Peyer's patch (tissue), 4 donors: ENCODE data around the gene IGDCC3. TPM values are rescaled to one million over a fixed set of nuclear protein-coding genes. Genes with fewer than 3 reads are reported as not detected.
A peak's percentile ranks its signal among the peaks of the same experiment; 100 is the strongest.
"Not testable (repeated sequence)": the region's sequence is repeated elsewhere in the genome, so short reads cannot be mapped to it uniquely, and the experiment has no call there.

Experiments
- DNase-seq, 3 donors: peaks; one replicate each; pipeline ENCODE4 v3.0.0-alpha.2; 2017 to 2019
- H3K27ac ChIP-seq, 4 donors: fragments of 200-600 bp; sonication (generic); one replicate each; pipeline ENCODE4 v1.5.1; 2016 to 2019
- H3K27me3 ChIP-seq, 2 donors: fragments of 200-600 bp; sonication (generic); one replicate each; pipeline ENCODE4 v1.5.1; 2019
- H3K36me3 ChIP-seq, 3 donors: fragments of 200-600 bp; sonication (generic); one replicate each; pipeline ENCODE4 v1.5.1; 2016 to 2019
- H3K4me1 ChIP-seq, 4 donors: fragments of 200-600 bp; sonication (generic); one replicate each; pipeline ENCODE4 v1.5.1; 2016 to 2019
- H3K4me3 ChIP-seq, 4 donors: fragments of 200-600 bp; sonication (generic); 1 replicate in 3 of 4; 2 replicates in 1 of 4; pipeline ENCODE4 v1.5.1; 2016 to 2019; ENCODE audit warnings: mild to moderate bottlenecking in 1 of 4
- H3K9me3 ChIP-seq, 4 donors: fragments of 200-600 bp; sonication (generic); one replicate each; pipeline ENCODE4 v1.5.1; 2016 to 2019; ENCODE audit warnings: mild to moderate bottlenecking in 1 of 4
- POLR2A ChIP-seq, 2 donors: fragments of 450-650 bp; IDR thresholded peaks; one replicate each; pipeline ENCODE4 v1.5.1; 2017; ENCODE audit warnings: antibody characterized with exemption in 2 of 2, mild to moderate bottlenecking in 2 of 2, moderate library complexity in 2 of 2
- total RNA-seq, 4 donors: library from RNA; depleted of rRNA; stranded (reverse); fragments of >200 nt; gene quantifications; one replicate each; pipeline ENCODE4 v1.1.0, GENCODE V29; 2016
- TF ChIP-seq, protein P1 (sequence below), 6 experiments: fragments of 450-650 bp in 4 of 6; fragments of 200-600 bp in 2 of 6; sonication (generic) in 1 of 6; IDR thresholded peaks; one replicate each; pipeline ENCODE4 v1.5.1; 2017 to 2019; ENCODE audit warnings: antibody characterized with exemption in 6 of 6, mild to moderate bottlenecking in 3 of 6, moderate library complexity in 1 of 6

Gene IGDCC3
- total RNA-seq, 4 donors from 2014 or later, result not detected

DNA sequence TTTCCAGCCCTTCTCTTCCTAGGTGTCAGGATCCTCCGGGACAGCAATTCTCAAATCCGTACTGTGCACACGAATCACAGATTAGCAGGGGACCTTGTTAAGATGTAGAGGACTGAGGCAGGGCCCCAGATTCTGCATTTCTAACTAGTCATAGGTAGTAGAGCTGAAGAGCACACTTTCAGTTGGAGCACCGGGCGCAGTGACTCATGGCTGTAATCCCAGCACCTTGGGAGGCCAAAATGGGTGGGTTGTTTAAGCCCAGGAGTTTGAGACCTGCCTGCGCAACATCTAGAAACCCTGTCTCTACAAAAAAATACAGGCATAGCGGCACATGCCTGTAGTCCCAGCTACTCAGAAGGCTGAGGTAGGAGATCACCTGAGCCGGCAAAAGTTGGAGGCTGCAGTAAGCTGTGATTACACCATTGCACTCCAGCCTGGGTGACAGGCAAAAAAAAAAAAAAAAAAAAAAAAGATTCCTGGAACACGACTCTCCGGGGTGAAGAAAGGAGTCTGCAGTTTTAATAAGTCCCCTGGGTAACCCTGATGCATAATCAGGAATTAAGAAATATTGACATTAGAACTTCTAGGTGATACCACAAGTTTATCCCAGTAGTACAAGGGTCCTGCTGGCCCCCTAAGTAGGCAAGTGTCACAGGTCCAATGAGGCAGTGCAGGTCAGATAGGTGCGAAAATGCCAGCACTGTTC lies 21.4 kb upstream of the IGDCC3 start:
- Histone ChIP-seq H3K36me3 (no peaks in the 10 kb centered on the region), H3K4me3 (no peak overlapping the region), H3K27ac (no peak overlapping the region), H3K27me3 (peaks cover 0 to 6% of the 10 kb centered on the region in 2 donors), H3K9me3 (no peaks in the 10 kb centered on the region), H3K4me1 (peaks cover 0 to 5% (median 0%) of the 10 kb centered on the region in 4 donors)
- TF ChIP-seq, protein P1, sequence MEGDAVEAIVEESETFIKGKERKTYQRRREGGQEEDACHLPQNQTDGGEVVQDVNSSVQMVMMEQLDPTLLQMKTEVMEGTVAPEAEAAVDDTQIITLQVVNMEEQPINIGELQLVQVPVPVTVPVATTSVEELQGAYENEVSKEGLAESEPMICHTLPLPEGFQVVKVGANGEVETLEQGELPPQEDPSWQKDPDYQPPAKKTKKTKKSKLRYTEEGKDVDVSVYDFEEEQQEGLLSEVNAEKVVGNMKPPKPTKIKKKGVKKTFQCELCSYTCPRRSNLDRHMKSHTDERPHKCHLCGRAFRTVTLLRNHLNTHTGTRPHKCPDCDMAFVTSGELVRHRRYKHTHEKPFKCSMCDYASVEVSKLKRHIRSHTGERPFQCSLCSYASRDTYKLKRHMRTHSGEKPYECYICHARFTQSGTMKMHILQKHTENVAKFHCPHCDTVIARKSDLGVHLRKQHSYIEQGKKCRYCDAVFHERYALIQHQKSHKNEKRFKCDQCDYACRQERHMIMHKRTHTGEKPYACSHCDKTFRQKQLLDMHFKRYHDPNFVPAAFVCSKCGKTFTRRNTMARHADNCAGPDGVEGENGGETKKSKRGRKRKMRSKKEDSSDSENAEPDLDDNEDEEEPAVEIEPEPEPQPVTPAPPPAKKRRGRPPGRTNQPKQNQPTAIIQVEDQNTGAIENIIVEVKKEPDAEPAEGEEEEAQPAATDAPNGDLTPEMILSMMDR (IDR thresholded peaks at IDR 0.05), result no peak
- TF ChIP-seq POLR2A (IDR thresholded peaks at IDR 0.05), result no peak
- no peak for DNase-seq

DNA sequence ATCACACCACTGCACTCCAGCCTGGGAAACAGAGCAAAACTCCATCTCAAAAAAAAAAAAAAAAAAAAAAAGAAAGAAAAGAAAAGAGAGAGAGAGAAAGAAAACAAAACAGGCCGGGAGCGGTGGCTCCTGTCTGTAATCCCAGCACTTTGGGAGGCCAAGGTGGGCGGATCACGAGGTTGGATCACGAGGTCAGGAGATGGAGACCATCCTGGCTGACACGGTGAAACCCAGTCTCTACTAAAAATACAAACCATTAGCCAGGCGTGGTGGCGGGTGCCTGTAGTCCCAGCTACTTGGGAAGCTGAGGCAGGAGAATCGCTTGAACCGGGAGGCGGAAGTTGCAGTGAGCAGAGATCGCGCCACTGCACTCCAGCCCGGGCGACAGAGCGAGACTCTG lies 20.7 kb upstream of the IGDCC3 start:
- DNase-seq, result not testable (repeated sequence)

DNA sequence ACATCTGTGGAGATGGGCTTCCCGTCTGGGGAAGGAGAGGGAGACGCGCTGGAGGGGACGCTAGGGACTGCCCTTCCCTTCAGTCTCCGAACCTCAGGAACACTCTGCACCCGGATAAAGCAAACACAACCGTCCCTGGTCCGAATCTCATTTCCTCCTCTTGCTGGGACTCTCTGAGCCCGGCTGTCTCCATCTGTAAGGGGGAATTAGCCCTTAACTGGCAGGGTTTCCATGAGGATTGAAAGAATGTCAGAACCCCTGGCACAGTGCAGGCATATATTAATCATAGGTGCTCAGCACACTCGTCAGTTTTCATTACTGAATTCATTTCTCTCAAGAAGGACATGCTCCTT lies 19.1 kb upstream of the IGDCC3 start:
- DNase-seq, result no peak

More for the DNA sequence above, 20.7 kb upstream of the IGDCC3 start:
- not testable (repeated sequence) for H3K9me3 ChIP-seq, H3K4me1 ChIP-seq, H3K27ac ChIP-seq, H3K27me3 ChIP-seq, H3K36me3 ChIP-seq, H3K4me3 ChIP-seq

DNA sequence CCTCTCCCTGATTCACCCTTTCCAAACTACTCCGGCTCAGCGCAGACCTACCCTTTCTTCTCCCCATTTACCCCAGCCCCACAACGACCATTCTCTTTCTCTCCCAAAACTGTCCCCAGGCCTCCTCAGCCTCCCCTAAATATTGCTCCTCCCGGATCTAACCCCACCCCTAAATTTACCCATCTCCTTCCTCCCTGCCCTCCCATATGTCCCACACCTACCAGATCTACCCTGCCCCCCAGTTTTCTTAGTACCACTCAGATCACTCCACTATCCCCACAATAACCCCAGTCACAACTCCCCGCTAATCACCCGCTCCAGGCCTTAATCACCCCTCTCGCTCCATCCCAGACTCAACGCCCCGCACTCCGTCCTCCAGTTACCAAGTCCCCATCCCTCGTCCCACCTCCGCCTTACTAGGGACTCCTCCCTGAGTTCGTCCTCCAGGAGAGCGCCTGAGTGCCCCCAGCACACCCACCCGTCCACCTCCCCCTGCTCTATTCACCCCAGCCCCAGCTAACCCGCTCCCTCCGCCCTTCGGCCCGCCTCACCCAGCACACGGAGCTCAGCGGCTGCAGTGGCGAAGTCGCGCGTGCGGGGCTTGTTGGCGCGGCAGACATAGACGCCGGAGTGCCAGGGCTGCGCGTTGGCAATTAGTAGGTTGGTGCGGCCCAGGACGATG lies 18.6 kb upstream of the IGDCC3 start:
- Histone ChIP-seq H3K27ac (no peak overlapping the region), H3K9me3 (no peaks in the 10 kb centered on the region), H3K4me1 (peaks cover 0 to 5% (median 0%) of the 10 kb centered on the region in 4 donors), H3K36me3 (no peaks in the 10 kb centered on the region), H3K4me3 (no peak overlapping the region), H3K27me3 (peaks cover 0 to 6% of the 10 kb centered on the region in 2 donors)
- TF ChIP-seq POLR2A (IDR thresholded peaks at IDR 0.05), result no peak
- TF ChIP-seq, protein P1 (IDR thresholded peaks at IDR 0.05), result no peak
- DNase-seq, result no peak

More for the DNA sequence above, 19.1 kb upstream of the IGDCC3 start:
- Histone ChIP-seq H3K36me3 (no peaks in the 10 kb centered on the region), H3K27ac (no peak overlapping the region), H3K4me3 (no peak overlapping the region), H3K4me1 (peaks cover 0 to 5% (median 0%) of the 10 kb centered on the region in 4 donors), H3K9me3 (no peaks in the 10 kb centered on the region), H3K27me3 (peaks cover 0 to 6% of the 10 kb centered on the region in 2 donors)
- TF ChIP-seq, protein P1 (IDR thresholded peaks at IDR 0.05), result no peak
- no peak for TF ChIP-seq POLR2A (IDR thresholded peaks at IDR 0.05)

DNA sequence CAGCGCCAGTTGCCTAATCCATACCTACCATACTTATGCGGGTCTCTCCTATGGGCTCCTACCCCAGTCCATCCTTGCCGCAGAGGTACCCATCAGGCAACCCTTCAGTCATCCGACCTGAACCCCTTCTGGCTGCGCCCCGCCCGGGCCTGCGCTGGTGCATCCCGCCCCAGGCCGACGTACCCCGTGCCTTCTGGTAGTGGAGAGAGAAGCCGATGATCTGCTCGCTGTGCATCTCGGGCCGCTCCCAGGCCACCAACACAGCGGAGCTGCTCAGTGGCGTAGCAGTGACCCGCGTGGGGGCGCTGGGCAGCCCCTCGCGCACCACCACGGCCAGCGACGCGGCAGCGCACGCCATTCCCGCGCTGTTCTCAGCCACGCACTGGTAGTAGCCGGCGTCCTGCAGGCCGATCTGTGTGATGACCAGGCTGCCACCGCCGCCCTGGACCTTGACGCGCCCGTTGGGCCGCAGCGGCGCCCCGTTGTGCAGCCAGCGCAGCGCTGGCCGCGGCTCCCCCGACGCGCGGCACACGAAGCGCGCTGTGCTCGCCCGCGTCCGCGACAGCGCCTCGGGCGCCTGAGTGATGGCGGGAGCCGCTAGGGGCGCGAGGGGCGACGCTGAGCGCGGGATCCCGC lies 17.9 kb upstream of the IGDCC3 start:
- H3K4me1 ChIP-seq, result peaks cover 0 to 5% (median 0%) of the 10 kb centered on the region in 4 donors
- TF ChIP-seq, protein P1 (IDR thresholded peaks at IDR 0.05), result no peak
- no peak for TF ChIP-seq POLR2A (IDR thresholded peaks at IDR 0.05)
- H3K27ac ChIP-seq, result no peak overlapping the region
- H3K27me3 ChIP-seq, result peaks cover 0 to 6% of the 10 kb centered on the region in 2 donors
- peak overlapping the region in 1 of 4 donors; percentile 15 for H3K4me3 ChIP-seq
- H3K9me3 ChIP-seq, result no peaks in the 10 kb centered on the region
- H3K36me3 ChIP-seq, result no peaks in the 10 kb centered on the region
- DNase-seq, result no peak

DNA sequence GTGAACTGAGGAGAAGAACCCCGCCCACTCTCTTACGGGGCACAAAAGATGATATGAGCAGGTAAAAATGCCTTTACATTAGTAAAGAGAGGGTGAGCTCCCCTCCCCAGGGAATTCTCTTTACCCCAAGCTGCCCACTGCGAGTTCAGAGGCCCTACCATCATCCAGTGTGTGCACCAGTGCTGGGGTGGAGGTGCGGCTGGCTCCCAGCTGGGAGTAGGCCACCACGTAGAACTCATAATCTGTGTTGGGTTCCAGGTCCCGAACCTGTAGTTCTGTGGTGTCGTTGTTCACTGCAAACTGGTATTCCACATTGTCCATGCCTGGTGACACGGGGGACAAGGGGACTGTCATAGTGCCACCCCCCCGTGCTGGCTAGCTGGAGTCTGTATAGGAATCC lies 17.1 kb upstream of the IGDCC3 start:
- DNase-seq, result no peak
- Histone ChIP-seq H3K36me3 (no peaks in the 10 kb centered on the region), H3K4me1 (peaks cover 0 to 5% (median 0%) of the 10 kb centered on the region in 4 donors), H3K27ac (no peak overlapping the region), H3K27me3 (peaks cover 0 to 6% of the 10 kb centered on the region in 2 donors), H3K4me3 (no peak overlapping the region), H3K9me3 (no peaks in the 10 kb centered on the region)
- no peak for TF ChIP-seq POLR2A (IDR thresholded peaks at IDR 0.05)
- TF ChIP-seq, protein P1 (IDR thresholded peaks at IDR 0.05), result no peak
